Stomach (tissue), 9 donors: ENCODE measurements around the gene SCGB1C2. TPM values are rescaled to one million over a fixed set of nuclear protein-coding genes. Genes with fewer than 3 reads are reported as not detected.

Source experiments
- DNase-seq, 2 donors: peaks; one replicate each; pipeline versions ENCODE4 v3.0.0 to v3.0.0-alpha.2; 2013 to 2019
- H3K27ac ChIP-seq, 5 donors: fragments of 200-600 bp in 4 of 5; sonication (generic) in 4 of 5; one replicate each; pipeline ENCODE4 v1.5.1; 2013 to 2019; ENCODE audit warnings: mild to moderate bottlenecking in 1 of 5, moderate library complexity in 1 of 5
- H3K27me3 ChIP-seq, 3 donors: fragments of 200-600 bp; sonication (generic); one replicate each; pipeline ENCODE4 v1.5.1; 2017 to 2019; ENCODE audit warnings: mixed run types in 1 of 3
- H3K36me3 ChIP-seq, 4 donors: fragments of 200-600 bp; sonication (generic); 1 replicate in 3 of 4; 2 replicates in 1 of 4; pipeline ENCODE4 v1.5.1; 2016 to 2019
- H3K4me1 ChIP-seq, 4 donors: fragments of 200-600 bp; sonication (generic); one replicate each; pipeline ENCODE4 v1.5.1; 2016 to 2019
- H3K4me3 ChIP-seq, 4 donors: fragments of 200-600 bp; sonication (generic) in 3 of 4; one replicate each; pipeline ENCODE4 v1.5.1; 2016 to 2019; ENCODE audit warnings: mild to moderate bottlenecking in 1 of 4
- H3K9me3 ChIP-seq, 4 donors: fragments of 200-600 bp; sonication (generic); one replicate each; pipeline ENCODE4 v1.5.1; 2016 to 2019
- CTCF ChIP-seq, 7 experiments: fragments of 450-650 bp in 4 of 7; fragments of 200-600 bp in 3 of 7; sonication (generic) in 3 of 7; IDR thresholded peaks; one replicate each; pipeline ENCODE4 v1.5.1; 2016 to 2019; ENCODE audit warnings: antibody characterized with exemption in 7 of 7, control low read depth in 2 of 7, mild to moderate bottlenecking in 1 of 7
- EP300 ChIP-seq: sonication (generic); formaldehyde crosslinking; IDR thresholded peaks from one replicate; pipeline ENCODE4 v1.6.1; 2017; ENCODE audit warnings: antibody characterized with exemption
- POLR2A ChIP-seq, 4 donors: fragments of 450-650 bp; IDR thresholded peaks; one replicate each; pipeline ENCODE4 v1.6.1; 2016; ENCODE audit warnings: antibody characterized with exemption in 4 of 4, control low read depth in 2 of 4, mild to moderate bottlenecking in 1 of 4, moderate library complexity in 1 of 4
- POLR2AphosphoS5 ChIP-seq, 3 donors: sonication (generic); formaldehyde crosslinking; IDR thresholded peaks; one replicate each; pipeline ENCODE4 v1.6.1; 2016; ENCODE audit warnings: antibody characterized with exemption in 3 of 3
- WGBS, 5 donors: extraction: QIAGEN DNeasy Blood & Tissue Kit in 3 of 5; methylation state at CpG; one replicate each; pipeline versions ENCODE4 v1.1.5 to v1.1.7; 2013 to 2018; 5-methylcytosine and 5-hydroxymethylcytosine counted together
- intact Hi-C: fragments of 100-400 bp; cut with DNase I; formaldehyde crosslinking; loops from one replicate; pipeline ENCODE4 v1.15.1; 2023; ENCODE audit warnings: low total_unique reads
- polyA plus RNA-seq, 3 donors: library from polyadenylated mRNA; stranded (reverse); fragments of 200-250 nt; gene quantifications; one replicate each; pipeline ENCODE4 v1.2.3, GENCODE V29; 2013
- total RNA-seq, 5 donors: library from RNA; depleted of rRNA; stranded (reverse); fragments of >200 nt; gene quantifications; one replicate each; pipeline versions ENCODE4 v1.1.0 to v1.2.3, GENCODE V29; 2014 to 2016
- donor health status: healthy with polysubstance abuse.
- donor health status: Bipolar disorder and iron deficiency.
- donor health status: healthy.

Gene SCGB1C2
- total and polyA plus RNA-seq, 8 donors, result not detected

DNA sequence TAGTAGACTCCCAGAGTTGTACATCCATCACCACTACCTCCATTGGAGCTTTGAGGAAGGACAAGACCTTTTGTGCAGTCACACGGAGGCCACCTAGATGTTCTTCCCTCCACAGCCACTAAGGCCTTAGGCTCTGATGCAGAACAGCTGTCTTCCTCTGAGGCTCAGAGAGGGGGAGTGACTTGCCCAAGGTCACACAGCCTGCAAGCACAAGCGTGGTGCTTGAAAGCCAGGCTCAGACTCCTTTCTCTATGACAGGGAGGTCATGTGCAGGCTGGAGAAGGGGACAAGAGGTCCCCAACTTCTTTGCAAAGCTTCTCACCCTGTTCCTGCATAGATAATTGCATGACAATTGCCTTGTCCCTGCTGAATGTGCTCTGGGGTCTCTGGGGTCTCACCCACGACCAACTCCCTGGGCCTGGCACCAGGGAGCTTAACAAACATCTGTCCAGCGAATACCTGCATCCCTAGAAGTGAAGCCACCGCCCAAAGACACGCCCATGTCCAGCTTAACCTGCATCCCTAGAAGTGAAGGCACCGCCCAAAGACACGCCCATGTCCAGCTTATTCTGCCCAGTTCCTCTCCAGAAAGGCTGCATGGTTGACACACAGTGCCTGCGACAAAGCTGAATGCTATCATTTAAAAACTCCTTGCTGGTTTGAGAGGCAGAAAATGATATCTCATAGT is 12.7 kb downstream of the SCGB1C2 start:
- no peak for DNase-seq

GRCh38 chr17:151004-151403 is 13.6 kb downstream of the SCGB1C2 start:
- H3K9me3 ChIP-seq, result no peaks in the 10 kb centered on the region
- intact Hi-C loops, result no loop called here
- peaks cover 0 to 63% (median 7%) of the 10 kb centered on the region in 4 donors for H3K36me3 ChIP-seq
- DNase-seq, result no peak
- H3K27me3 ChIP-seq, result no peaks in the 10 kb centered on the region
- no peak for TF ChIP-seq POLR2A (IDR thresholded peaks at IDR 0.05)
- TF ChIP-seq CTCF (IDR thresholded peaks at IDR 0.05), result no peak
- TF ChIP-seq EP300, result no peak
- no peak for TF ChIP-seq POLR2AphosphoS5 (IDR thresholded peaks at IDR 0.05)
- H3K4me1 ChIP-seq, result no peaks in the 10 kb centered on the region
- no peak overlapping the region for H3K4me3 ChIP-seq
- no peak overlapping the region for H3K27ac ChIP-seq
- 93 to 98% (median 96%) methylated on average over 2 of the region's 2 CpGs for WGBS, 5 donors

More for the DNA sequence above, 12.7 kb downstream of the SCGB1C2 start:
- Histone ChIP-seq H3K36me3 (peaks cover 0 to 55% (median 3%) of the 10 kb centered on the region in 4 donors), H3K27me3 (no peaks in the 10 kb centered on the region), H3K27ac (no peak overlapping the region), H3K9me3 (no peaks in the 10 kb centered on the region), H3K4me3 (no peak overlapping the region), H3K4me1 (no peaks in the 10 kb centered on the region)
- intact Hi-C loops, result loop anchor here (5.0 kb wide), 1 partner anchor 237 kb away; no protein-coding TSS in a partner anchor
- WGBS, 5 donors, result 67 to 75% (median 74%) methylated on average over 9 of the region's 9 CpGs
- TF ChIP-seq CTCF (IDR thresholded peaks at IDR 0.05) (no peak), POLR2A (IDR thresholded peaks at IDR 0.05) (no peak), POLR2AphosphoS5 (IDR thresholded peaks at IDR 0.05) (no peak), EP300 (no peak)

DNA sequence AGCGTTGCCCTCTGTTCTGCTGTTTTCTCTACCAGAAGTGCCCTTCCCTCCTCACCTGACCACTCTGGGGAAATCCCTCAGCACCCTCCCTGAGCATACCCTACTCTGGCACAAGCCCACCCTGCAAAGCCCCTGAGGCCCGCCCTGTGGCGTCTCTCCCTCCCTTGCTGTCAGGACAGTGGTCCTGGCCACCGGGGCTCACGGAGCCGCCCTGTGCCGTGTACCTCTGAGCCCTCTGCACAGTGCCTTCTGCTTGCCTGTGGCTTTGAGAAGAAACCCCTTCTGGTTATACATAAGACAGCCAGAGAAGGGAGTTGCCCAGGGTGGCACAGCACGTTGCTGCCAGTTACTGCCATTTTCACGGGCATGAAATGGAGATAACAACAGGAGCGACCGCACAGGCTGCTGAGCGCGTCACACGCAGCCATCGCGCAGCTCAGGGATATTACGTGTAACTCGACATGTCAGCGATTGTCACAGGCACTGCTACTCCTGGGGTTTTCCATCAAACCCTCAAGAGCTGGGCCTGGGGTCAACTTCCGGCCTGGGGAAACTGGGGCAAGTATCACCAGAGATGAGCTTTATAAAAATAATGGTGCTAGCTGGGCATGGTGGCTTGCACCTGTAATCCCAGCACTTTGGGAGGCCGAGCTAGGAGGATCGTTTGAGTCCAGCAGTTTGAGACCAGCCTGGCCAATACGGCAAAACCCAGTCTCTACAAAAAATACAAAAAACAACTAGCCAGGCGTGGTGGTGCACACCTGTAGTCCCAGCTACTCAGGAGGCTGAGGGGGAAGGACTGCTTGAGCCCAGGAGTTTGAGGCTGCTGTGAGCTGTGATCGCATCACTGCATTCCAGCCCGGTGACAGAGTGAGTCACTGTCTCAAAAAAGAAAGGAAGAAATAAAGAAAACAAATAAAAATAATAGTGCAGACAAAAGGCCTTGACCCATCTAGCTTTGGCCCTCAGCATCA is 14.8 kb downstream of the SCGB1C2 start:
- no peak for DNase-seq
- intact Hi-C loops, result no loop called here
- Histone ChIP-seq H3K4me1 (no peaks in the 10 kb centered on the region), H3K36me3 (peaks cover 0 to 61% (median 9%) of the 10 kb centered on the region in 4 donors), H3K4me3 (no peak overlapping the region), H3K27me3 (no peaks in the 10 kb centered on the region), H3K9me3 (no peaks in the 10 kb centered on the region), H3K27ac (no peak overlapping the region)
- TF ChIP-seq CTCF (IDR thresholded peaks at IDR 0.05) (no peak), EP300 (no peak), POLR2A (IDR thresholded peaks at IDR 0.05) (no peak), POLR2AphosphoS5 (IDR thresholded peaks at IDR 0.05) (no peak)
- WGBS, 5 donors, result 83 to 87% (median 85%) methylated on average over 26 of the region's 26 CpGs

DNA sequence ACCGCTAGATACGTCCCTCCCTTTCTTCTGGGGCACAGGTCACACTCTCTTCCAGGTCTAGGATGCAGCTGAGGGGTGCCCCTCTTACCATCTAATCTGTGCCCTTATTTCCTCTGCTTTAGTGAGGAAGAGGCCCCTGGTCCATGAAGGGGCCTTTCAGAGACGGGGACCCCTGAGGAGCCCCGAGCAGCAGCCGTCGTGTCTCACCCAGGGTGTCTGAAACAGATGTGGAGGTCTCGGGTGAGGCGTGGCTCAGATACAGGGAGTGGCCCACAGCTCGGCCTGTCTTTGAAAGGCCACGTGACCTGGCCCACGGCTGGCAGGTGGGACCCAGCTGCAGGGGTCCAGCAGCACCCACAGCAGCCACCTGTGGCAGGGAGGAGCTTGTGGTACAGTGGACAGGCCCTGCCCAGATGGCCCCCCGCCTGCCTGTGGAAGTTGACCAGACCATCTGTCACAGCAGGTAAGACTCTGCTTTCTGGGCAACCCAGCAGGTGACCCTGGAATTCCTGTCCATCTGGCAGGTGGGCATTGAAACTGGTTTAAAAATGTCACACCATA is 15.6 kb downstream of the SCGB1C2 start:
- no peaks in the 10 kb centered on the region for H3K27me3 ChIP-seq
- WGBS, 5 donors, result 65 to 83% (median 77%) methylated on average over 11 to 12 of the region's 12 CpGs
- intact Hi-C loops, result no loop called here

More for the DNA sequence above, 15.6 kb downstream of the SCGB1C2 start:
- H3K4me3 ChIP-seq, result no peak overlapping the region
- no peak overlapping the region for H3K27ac ChIP-seq
- H3K4me1 ChIP-seq, result no peaks in the 10 kb centered on the region
- H3K9me3 ChIP-seq, result no peaks in the 10 kb centered on the region
- TF ChIP-seq POLR2A (IDR thresholded peaks at IDR 0.05) (no peak), EP300 (no peak), CTCF (IDR thresholded peaks at IDR 0.05) (no peak)
- peaks cover 0 to 53% (median 7%) of the 10 kb centered on the region in 4 donors for H3K36me3 ChIP-seq
- DNase-seq, result no peak
